GM21619 (cell line): ENCODE results near the gene GDI2.
"Not testable (repeated sequence)": the region's sequence is repeated elsewhere in the genome, so short reads cannot be mapped to it uniquely, and the experiment has no call there.

Experiments
- ATAC-seq: cut with Tn5 transposase; IDR thresholded peaks from one replicate; pipeline ENCODE4 v1.9.1; 2021; ENCODE audit not compliant: unreplicated experiment

Gene GDI2

DNA sequence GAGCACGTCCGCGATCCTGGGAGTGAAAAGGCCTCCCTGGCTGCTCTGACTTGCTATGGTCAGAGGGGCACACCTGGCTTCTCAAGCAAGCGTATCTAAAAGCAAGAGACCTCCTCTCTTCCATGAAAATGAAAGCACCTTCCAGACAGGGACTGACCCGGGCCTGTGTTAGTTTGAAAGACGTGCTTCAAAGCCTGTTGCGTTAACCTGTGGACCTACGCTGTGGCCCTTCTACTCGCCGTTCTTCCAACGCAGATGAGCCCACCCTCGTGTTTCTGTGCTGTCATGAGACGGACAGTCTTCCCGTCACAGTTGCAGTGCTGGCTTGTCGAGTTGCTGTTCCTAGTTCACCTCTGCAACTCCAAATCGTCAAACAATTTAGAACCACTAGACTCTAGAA is 15.5 kb upstream of the GDI2 start:
- no peak for ATAC-seq

DNA sequence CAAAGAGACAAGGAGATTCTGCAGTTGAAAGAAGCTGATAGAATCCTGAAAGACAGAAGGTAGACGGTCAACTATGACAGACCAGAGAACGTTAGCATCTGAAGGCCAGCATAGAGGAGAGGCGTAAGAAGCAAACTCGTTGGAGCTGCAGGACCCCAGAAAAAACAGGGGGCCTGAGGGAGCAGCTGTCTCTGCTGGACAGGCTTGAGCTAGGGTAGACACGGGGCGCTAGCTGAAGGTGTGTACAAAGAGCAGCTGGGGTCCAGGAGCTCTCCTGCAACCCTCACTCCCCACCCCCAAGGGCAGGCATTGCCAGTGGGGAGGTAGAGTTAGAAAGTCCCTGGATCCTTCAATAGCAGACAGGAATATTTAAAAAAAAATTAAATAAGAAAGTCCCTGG is 14.6 kb upstream of the GDI2 start:
- ATAC-seq: no peak

- ATAC-seq: not testable (repeated sequence)
These were observed 13.3 kb upstream of the GDI2 start for GRCh38 chr10:5826511-5826910.

DNA sequence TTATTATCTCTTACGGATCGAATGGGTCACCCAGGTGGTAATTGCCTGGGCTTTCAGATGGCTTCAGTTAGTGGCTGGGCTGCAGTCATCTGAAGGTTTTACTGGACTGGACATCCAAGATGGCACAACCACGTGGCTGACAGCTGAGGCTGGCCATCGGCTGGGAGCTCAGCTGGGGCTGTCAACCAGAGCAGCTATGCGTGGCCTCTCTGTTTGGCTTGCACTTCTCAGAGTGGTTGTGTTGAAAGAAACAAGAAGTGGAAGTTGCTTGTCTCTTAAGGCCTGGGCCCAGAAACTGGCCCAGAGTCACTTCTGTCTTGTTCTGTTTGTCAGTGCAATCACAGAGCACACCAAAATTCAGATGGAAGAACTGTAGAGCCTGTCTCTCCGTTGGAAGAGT is 5.7 kb upstream of the GDI2 start:
- ATAC-seq: no peak

- ATAC-seq: no peak
These were observed 4.8 kb upstream of the GDI2 start for GRCh38 chr10:5818048-5818331.

- ATAC-seq: no peak
These were observed 4.3 kb upstream of the GDI2 start for GRCh38 chr10:5817322-5818047.

DNA sequence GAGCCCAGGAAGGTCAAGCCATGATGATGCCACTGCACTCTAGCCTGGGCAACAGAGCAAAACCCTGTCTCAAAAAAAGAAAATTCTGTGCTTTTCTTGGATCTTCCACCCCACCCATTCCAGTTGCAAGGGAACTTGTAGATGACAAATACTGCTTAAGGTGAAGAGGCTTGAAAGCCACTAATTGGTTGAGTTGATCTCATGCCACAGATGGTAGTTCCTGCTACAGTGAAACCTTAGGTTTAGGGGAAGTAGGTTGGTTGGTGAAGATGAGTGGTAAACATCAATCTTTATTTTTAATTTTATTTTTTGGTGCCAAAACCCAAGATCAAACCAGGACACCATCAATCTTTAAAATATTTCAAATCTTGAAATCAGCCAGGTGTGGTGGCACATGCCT is 2.9 kb upstream of the GDI2 start:
- ATAC-seq: no peak

DNA sequence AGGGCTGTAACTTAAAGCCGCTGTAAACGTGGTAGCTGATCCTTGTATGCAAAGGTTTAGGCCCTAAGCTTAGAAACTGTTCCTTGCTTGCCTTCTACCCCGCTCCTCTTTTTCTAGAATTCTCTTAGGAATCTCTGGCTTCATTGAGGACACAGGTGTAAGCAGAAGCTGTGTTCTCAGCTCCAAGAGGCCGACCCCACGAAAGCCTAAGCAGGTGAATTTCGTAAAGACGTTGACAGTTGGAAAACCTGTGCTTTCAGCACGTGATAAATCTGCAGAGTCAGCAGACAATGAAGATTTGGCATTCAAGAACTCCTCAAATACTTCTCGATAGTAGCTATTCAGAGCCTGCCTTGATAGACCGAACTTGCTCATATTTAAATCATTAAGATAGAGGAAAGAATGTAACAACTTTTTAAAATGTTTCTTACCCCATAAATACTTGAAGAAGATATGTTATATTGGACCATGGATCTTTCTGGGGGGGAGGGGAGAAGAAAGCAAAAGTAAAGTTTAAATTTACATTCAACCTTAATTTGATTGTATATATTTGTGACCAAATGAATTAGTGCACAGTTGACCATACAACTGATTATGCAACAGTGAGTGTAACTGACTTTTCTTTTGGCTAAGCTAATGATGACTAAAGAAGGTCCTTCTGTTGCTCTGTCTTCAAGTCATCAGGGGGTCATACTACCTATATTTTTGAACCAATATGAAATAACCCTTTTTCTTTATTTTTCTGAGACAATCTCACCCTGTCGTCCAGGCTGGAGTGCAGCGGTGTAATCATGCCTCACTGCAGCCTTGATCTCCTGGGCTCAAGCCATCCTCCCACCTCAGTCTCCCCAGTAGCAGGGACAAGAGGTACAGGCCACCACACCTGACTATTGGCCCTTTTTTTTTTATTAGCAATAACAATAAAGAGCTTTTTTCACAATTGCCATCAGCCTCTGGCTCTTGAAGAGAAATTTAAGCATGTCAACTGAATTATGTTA is 1.2 kb upstream of the GDI2 start:
- ATAC-seq: no peak

GRCh38 chr10:5813091-5813340 is 218 bp downstream of the GDI2 start:
- peak; percentile 24 for ATAC-seq

DNA sequence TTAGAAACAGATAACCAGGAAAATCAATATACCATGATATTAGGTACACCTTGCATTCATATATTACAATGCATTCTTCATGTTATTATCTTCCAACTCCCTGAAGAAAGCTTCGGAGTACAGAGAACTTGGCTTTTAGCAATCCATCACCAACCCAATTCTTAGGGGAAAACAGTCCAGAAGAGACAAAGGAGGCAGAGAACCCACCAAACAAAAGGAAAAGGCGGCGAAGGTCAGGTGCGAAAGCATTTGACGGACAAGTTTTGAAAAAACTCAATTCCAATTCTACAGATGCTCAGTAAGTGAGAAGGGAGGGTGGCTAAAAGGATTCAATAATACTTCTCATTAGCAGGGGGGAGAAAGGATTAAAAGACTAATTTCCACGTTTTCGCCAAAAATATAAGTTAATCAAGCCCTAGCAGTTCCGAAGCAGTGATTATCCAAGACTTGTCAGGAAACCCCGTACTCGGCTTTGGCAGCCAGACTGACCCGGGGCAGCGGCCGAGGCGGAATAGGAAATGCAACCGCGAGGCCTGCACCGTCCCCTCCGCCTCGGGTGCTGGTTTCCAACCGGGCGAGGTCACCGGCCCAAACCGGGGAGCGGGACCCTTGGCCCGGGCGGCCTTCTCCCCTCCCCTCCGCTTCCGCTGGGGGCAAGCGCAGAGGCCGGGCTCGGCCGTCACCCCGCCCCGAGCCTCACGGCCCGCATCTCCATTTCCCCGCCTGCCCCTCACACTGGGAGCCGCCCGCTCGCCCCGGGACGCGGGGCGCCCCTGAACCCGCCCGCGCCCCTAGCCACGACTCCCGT is 747 bp downstream of the GDI2 start:
- ATAC-seq: peak; percentile 20

DNA sequence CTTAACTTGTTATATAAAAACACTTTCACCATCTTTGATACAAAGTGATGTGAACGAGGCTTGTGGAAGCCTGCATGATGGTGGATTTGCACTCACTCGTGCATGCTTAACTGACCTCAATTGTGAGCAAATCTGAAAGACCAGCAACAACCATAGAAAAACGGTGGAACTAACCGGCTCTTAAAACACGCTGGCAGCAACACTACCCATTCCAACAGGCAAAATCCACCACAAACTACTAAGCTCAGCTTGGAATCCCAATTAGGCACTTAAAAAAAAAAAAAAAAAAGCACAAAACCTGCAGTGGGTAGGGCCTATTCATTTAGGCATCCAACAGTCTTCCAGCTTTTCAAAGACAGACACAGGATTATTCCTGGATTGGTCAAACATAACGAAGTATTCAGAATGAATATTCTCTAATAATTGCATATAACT is 1.8 kb downstream of the GDI2 start:
- ATAC-seq: no peak

GRCh38 chr10:5810225-5810624 is 3.0 kb downstream of the GDI2 start:
- no peak for ATAC-seq

- ATAC-seq: no peak
These were observed 3.6 kb downstream of the GDI2 start for GRCh38 chr10:5809527-5810154.

DNA sequence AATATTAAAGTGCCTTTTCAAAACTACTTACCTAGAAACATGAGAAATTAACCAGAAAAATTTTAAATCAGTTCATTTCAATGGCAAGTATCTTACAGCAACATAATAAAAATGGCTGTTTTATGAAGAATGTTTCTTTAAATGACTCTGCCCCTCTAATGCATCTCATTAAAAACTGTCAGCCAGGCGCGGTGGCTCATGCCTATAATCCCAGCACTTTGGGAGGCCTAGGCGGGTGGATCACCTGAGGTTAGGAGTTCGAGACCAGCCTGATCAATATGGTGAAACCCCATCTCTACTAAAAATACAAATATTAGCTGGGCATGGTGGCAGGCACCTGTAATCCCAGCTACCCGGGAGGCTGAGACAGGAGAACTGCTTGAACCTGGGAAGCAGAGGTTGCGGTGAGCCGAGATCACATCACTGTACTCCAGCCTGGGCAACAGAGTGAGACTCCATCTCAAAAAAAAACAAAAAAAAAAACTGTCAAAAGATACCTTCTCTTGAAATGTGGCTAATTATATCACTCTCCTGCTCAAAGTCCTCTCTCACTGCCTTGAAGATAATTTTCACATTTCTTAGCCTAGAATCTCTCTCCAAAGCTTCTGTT is 4.3 kb downstream of the GDI2 start:
- not testable (repeated sequence) for ATAC-seq

DNA sequence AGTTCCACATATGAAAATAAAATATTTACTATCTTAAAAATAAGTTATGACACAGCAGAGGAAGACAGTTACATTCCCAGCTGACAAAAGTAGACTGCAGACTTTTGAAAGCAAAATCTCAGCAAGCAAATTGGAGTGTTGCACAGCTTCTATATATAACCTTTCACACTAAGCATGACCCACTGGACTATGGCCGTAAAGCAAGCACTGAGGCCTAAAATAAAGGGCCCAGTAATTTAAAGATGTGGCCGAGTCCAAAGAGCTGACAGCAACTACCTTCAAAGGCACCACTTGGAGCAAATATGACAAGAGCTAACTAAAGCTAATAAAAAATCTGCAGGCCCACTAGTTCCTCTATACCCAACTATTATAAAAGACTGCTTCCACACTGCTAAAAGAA is 6.5 kb downstream of the GDI2 start:
- ATAC-seq: no peak

DNA sequence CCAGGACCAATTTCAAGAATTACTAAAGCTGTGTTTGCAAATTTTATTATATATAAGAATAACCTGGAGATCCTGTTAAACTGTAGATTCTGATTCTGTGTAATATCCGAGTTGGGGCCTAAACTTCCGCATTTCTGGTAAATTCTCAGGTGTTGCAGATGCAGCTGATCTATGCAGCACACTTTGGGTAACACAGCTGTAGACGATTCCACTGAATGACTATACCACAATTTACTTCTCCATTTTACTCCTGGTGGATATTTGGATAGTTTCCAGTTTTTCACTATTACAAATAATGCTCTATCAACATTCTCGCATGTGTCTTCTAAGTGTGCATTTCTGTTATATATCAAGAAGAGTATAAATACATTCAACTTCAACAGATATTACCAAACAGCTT is 7.5 kb downstream of the GDI2 start:
- ATAC-seq: no peak

DNA sequence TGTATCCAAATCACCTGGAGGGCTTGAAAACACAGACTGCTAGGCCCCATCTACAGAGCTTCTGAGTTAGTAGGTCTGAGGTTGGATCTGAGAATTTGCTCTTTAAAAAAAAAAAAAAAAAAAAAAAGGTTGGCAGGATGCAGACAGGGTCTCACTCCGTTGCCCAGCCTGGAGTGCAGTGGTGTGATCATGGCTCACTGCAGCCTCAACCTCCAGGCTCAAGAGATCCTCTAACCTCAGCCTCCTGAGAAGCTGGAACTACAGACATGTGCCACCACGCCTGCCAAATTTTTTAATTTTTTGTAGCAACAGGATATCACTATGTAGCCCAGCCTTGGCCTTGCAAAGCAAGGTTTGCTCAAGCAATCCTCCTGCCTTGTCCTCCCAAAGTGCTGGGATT is 8.0 kb downstream of the GDI2 start:
- no peak for ATAC-seq

- ATAC-seq: no peak
These were observed 8.8 kb downstream of the GDI2 start for GRCh38 chr10:5804386-5804785.

GRCh38 chr10:5800782-5801181 is 12.5 kb downstream of the GDI2 start:
- no peak for ATAC-seq

DNA sequence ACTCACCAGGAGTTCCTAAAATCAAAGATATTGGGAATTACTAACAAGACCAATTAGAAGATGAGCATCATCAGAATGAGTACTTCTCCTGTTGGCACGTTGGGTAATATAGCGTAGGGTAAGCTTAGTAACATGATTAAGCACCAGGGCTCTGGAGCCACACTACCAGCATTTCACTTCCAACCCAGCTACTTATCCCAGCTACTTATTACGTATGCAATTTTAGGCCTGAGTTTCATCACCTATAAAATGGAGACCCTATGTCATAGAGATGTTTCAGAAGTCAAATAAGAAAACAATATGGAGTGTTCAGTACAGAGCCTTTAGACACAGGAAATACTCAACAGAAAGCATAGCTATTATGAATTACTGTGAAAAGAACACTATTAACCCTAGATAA is 19.0 kb downstream of the GDI2 start:
- no peak for ATAC-seq

GRCh38 chr10:5789626-5790025 is 23.6 kb downstream of the GDI2 start:
- ATAC-seq: no peak
